GM10266 (cell line): ENCODE results near the gene USP36.

Experiments
- DNase-seq: peaks from one replicate; pipeline ENCODE4 v3.0.0; 2012; ENCODE audit errors: extremely low spot score
- TF ChIP-seq, protein P1 (sequence below): IDR thresholded peaks from 2 replicates; pipeline ENCODE4 v1.5.1; 2012; ENCODE audit warnings: mild to moderate bottlenecking, low read depth; ENCODE audit not compliant: control insufficient read depth, insufficient read depth; ENCODE audit errors: missing control alignments

The USP36 gene

GRCh38 chr17:78884148-78884825 is 43.7 kb upstream of the USP36 start:
- TF ChIP-seq, protein P1, sequence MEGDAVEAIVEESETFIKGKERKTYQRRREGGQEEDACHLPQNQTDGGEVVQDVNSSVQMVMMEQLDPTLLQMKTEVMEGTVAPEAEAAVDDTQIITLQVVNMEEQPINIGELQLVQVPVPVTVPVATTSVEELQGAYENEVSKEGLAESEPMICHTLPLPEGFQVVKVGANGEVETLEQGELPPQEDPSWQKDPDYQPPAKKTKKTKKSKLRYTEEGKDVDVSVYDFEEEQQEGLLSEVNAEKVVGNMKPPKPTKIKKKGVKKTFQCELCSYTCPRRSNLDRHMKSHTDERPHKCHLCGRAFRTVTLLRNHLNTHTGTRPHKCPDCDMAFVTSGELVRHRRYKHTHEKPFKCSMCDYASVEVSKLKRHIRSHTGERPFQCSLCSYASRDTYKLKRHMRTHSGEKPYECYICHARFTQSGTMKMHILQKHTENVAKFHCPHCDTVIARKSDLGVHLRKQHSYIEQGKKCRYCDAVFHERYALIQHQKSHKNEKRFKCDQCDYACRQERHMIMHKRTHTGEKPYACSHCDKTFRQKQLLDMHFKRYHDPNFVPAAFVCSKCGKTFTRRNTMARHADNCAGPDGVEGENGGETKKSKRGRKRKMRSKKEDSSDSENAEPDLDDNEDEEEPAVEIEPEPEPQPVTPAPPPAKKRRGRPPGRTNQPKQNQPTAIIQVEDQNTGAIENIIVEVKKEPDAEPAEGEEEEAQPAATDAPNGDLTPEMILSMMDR = no peak
- no peak for DNase-seq

- no peak for DNase-seq
- TF ChIP-seq, protein P1 = no peak
These were observed 43.0 kb upstream of the USP36 start for GRCh38 chr17:78883533-78884131.

- TF ChIP-seq, protein P1 = no peak
- DNase-seq = no peak
These were observed 42.5 kb upstream of the USP36 start for GRCh38 chr17:78883089-78883532.

DNA sequence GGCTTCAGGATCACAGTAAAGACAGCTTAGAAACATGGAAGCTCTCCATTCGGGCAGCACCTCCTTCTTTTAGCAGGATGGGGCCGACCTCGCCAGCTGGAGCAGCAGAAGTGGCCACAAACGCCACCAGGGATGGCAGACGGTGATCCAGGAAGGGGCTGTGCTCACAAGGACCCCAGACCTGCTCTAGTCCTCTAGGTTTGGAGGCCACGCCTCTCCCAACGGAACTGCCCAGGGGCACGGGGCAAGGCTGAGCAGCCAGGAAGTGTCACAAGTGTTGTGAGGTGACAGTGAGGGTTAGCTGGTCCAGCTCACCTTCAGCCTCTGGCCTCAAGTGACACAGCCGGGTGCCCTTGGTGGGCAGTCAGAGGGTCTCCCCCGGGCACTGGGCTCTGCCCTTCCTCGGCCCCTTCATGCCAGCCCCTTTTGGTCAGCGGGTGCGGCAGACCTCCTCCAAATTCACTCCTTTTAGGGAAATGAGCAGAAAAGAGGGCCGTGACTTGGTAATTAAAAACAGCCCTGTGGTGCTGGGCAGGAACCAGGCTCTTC is 42.0 kb upstream of the USP36 start:
- no peak for DNase-seq
- TF ChIP-seq, protein P1 = no peak

GRCh38 chr17:78879635-78880186 is 39.1 kb upstream of the USP36 start:
- DNase-seq = no peak
- TF ChIP-seq, protein P1 = no peak

DNA sequence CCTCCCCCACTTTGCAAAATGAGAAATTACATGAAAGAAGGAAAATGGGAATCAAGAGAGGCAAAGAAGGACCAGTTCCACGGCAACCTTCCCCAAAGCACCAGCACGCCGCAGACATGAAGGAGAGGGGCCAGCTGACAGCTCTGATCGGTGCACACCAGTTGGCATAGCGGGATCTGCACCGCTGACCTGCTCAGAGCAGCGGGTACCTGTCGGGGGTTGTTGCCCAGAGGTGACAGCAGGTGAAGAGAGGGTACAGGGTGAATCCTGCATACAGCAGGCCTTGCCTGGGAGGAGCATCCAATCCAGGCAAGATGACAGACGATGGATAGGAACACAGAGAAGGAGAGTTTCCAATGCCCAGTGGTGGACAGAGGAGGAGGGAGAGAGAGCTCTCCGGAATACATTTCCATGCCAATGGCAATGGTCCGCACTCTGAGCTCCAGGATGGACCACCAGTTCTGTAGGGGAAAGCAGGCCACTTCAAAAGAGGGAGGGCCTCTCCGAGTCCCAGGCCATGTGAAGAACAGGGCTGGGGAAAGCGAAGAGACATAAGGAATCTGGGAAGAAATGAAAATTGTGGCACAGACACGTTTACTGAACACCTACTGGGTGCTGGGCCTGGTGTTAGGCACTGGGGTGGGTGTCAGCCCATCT is 38.4 kb upstream of the USP36 start:
- no peak for DNase-seq
- TF ChIP-seq, protein P1 = no peak
